KBM-7 (cell line): Measurements from ENCODE around the gene SMO.

ENCODE experiments used
- DNase-seq: peaks from one replicate; pipeline ENCODE4 v3.0.0-alpha.2; 2015
- in situ Hi-C: fragments of 300-500 bp; cut with MboI; formaldehyde crosslinking; loops from 2 replicates; pipeline ENCODE4 v1.14.3; 2020; ENCODE audit warnings: low sequenced_read_pairs, low pct_unique_long_range_greater_than_20kb, mixed read lengths

The SMO gene

GRCh38 chr7:129188372-129188891 lies at the start of gene SMO:
TSS of gene SMO (plus strand) at chr7:129188633. CDS start at chr7:129189152, 519 bp downstream.
- peak; percentile 69 for DNase-seq
- in situ Hi-C loops: no loop called here

- in situ Hi-C loops: no loop called here
Measured at GRCh38 chr7:129143724-129144094, 44.7 kb upstream of the SMO start.

GRCh38 chr7:129144095-129144833 lies 44.2 kb upstream of the SMO start, which contains the start of gene TSPAN33:
TSS of gene TSPAN33 (plus strand) at chr7:129144707. CDS start at chr7:129144981, 274 bp downstream.
- peak; percentile 60 for DNase-seq
- in situ Hi-C loops: no loop called here

More at GRCh38 chr7:129143724-129144094, 44.7 kb upstream of the SMO start:
- no peak for DNase-seq

GRCh38 chr7:129144834-129145668 lies 43.4 kb upstream of the SMO start:
- in situ Hi-C loops: no loop called here
- no peak for DNase-seq

- DNase-seq: no peak
- in situ Hi-C loops: no loop called here
Measured at GRCh38 chr7:129146237-129146979, 42.0 kb upstream of the SMO start.

- DNase-seq: no peak
- in situ Hi-C loops: no loop called here
Measured at GRCh38 chr7:129147731-129148130, 40.7 kb upstream of the SMO start.

- DNase-seq: peak; percentile 36
- in situ Hi-C loops: no loop called here
Measured at GRCh38 chr7:129149511-129149910, 38.9 kb upstream of the SMO start.

- peak; percentile 31 for DNase-seq
- in situ Hi-C loops: no loop called here
Measured at GRCh38 chr7:129150199-129150996, 38.0 kb upstream of the SMO start.

GRCh38 chr7:129157651-129158050 lies 30.8 kb upstream of the SMO start:
- no peak for DNase-seq
- in situ Hi-C loops: no loop called here

- in situ Hi-C loops: no loop called here
- no peak for DNase-seq
Measured at GRCh38 chr7:129159539-129159938, 28.9 kb upstream of the SMO start.

- in situ Hi-C loops: no loop called here
- no peak for DNase-seq
Measured at GRCh38 chr7:129160161-129160905, 28.1 kb upstream of the SMO start.

- DNase-seq: no peak
- in situ Hi-C loops: no loop called here
Measured at GRCh38 chr7:129161524-129162225, 26.8 kb upstream of the SMO start.

GRCh38 chr7:129162732-129163131 lies 25.7 kb upstream of the SMO start:
- in situ Hi-C loops: no loop called here
- DNase-seq: no peak

- peak; percentile 52 for DNase-seq
- in situ Hi-C loops: no loop called here
Measured at GRCh38 chr7:129163875-129164544, 24.4 kb upstream of the SMO start.

GRCh38 chr7:129166745-129167144 lies 21.7 kb upstream of the SMO start:
- in situ Hi-C loops: no loop called here
- DNase-seq: no peak

GRCh38 chr7:129167817-129168216 lies 20.6 kb upstream of the SMO start:
- no peak for DNase-seq
- in situ Hi-C loops: no loop called here
